Mononuclear cell (primary cell): Measurements from ENCODE around the gene ATP2A1. TPM values are rescaled to one million over a fixed set of nuclear protein-coding genes. Genes with fewer than 3 reads are reported as not detected.
A peak's percentile ranks its signal among the peaks of the same experiment; 100 is the strongest.
"Not testable (repeated sequence)": the region's sequence is repeated elsewhere in the genome, so short reads cannot be mapped to it uniquely, and the experiment has no call there.

Experiments used
- H3K27me3 ChIP-seq: 2 replicates; pipeline ENCODE4 v1.6.0; 2011; ENCODE audit warnings: low read length, control low read depth; ENCODE audit not compliant: insufficient read depth
- H3K4me1 ChIP-seq: 2 replicates; pipeline ENCODE4 v1.5.1; 2011; ENCODE audit warnings: mild to moderate bottlenecking, low read length, control low read depth; ENCODE audit not compliant: insufficient read depth
- H3K4me3 ChIP-seq: 2 replicates; pipeline ENCODE4 v1.5.1; 2011; ENCODE audit warnings: mild to moderate bottlenecking, low read length, moderate library complexity
- H3K9me3 ChIP-seq: 2 replicates; pipeline ENCODE4 v1.5.1; 2011; ENCODE audit warnings: low read depth, mild to moderate bottlenecking, control low read depth, low read length
- total RNA-seq: library from RNA; depleted of rRNA; stranded (reverse); fragments of >200 nt; gene quantifications from one replicate; pipeline ENCODE4 v1.2.3, GENCODE V29; 2012

The ATP2A1 gene
- total RNA-seq, 1 donor = 0.52 TPM

DNA sequence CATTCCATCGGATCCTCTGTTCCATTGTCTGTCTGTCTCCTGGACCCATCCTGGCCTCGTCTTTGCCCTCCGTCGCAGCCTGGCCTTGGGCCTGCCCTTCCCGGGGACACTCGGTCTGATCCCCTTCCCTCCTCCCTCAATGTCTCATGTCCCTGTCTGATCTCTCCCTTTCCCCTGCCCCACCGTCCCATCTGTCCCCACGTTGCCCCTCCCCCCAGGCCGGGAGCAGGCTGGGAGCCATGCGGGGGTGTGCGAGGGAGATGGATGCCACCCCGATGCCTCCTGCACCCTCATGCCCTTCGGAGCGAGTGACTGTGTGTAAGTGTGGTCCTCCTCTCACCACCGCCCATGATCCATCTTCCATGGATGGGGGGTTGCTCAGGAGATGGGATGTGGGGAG is 5.3 kb upstream of the ATP2A1 start:
- no peak overlapping the region for H3K4me3 ChIP-seq
- no peaks in the 10 kb centered on the region for H3K9me3 ChIP-seq
- H3K27me3 ChIP-seq = no peaks in the 10 kb centered on the region
- no peaks in the 10 kb centered on the region for H3K4me1 ChIP-seq

DNA sequence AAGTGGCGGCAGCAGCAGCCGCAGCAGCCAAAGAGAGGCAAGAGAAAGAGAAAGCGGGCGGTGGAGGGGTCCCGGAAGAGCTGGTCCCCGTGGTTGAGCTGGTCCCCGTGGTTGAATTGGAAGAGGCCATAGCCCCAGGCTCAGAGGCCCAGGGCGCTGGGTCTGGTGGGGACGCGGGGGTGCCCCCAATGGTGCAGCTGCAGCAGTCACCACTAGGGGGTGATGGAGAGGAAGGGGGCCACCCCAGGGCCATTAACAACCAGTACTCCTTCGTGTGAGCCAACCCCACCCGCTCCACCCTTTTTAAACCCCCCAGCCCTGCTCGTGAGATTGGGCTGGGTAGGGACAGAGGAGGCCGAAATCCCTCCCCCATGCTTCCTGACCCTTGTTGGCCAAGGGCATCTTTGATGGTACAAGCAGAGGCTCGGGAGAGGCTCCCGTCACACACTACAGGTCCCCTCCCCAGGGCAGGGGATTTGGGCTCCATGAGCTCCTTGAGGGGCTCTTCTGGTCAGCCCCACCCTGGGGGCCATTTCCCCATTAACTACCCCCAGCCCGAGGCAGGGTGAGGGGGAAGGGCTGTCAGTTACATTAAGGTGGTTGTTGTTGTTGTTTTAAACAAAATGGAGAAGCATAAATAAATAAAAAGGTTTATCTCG is 4.6 kb upstream of the ATP2A1 start:
- Histone ChIP-seq H3K4me1 (no peaks in the 10 kb centered on the region), H3K9me3 (no peaks in the 10 kb centered on the region), H3K4me3 (no peak overlapping the region), H3K27me3 (no peaks in the 10 kb centered on the region)

DNA sequence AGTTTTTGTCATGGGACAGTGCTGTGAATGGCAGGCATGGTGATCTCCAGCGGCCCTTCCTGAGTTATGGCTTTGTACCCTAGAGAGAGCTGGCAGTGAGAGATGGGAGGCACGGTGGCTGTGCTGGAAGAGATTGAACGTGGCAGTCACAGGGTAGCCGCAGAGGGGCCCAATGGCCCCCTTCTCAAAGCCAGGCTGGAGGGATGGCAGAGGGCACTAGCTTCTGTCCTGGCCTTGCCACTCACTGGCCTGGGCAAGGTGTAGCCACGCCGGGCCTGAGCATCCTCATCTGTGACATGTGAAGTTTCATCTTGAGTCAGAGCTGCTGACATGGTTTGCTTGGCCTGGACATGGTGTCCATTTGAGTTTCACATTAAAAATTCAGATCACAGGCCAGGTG is 3.9 kb upstream of the ATP2A1 start:
- Histone ChIP-seq H3K4me3 (no peak overlapping the region), H3K4me1 (peaks cover 4% of the 10 kb centered on the region), H3K9me3 (no peaks in the 10 kb centered on the region), H3K27me3 (no peaks in the 10 kb centered on the region)

DNA sequence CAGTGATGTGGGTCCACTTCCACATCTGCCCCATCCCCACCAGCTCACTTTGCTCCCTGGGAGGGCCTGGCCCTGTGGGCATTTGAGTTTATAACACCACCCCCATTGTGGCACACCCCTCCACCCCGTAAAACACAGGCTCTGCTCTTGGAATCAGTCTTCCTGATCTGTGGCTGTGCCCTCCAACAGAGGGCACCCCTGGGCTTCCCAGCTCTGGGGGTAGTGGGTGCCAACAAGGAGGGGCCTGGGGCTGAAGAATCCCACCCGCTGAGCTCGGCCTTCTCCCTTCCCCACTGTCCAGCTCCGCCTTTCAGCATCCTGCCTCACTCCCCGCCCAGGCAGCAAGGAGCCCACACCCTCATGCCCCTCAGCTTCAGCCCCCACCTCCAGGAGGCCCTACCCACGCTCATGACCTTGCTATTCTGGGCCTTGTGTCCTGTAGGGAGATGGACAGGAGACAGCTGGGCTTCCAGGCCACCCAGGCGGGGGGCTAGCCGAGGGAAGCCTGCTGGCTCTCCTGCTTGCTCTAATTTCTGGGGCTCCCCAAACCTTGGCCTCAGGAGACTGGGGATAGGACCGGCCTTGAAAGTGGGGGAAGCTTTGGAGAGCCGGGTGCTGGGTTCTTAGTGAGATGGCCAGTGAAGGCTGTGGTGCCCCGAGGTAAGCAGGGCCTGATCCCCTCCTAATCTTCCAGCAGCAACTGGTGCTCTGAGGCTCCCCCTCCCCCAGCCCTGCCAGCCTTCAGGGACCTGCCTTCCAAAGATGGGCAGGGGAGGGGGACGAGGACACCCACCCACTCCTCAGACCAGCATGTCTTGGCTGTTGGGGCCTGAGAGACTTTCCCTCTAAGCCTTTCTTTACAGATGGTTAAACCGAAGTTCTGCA is 2.9 kb upstream of the ATP2A1 start:
- Histone ChIP-seq H3K4me3 (no peak overlapping the region), H3K4me1 (peaks cover 10% of the 10 kb centered on the region), H3K9me3 (no peaks in the 10 kb centered on the region), H3K27me3 (no peaks in the 10 kb centered on the region)

DNA sequence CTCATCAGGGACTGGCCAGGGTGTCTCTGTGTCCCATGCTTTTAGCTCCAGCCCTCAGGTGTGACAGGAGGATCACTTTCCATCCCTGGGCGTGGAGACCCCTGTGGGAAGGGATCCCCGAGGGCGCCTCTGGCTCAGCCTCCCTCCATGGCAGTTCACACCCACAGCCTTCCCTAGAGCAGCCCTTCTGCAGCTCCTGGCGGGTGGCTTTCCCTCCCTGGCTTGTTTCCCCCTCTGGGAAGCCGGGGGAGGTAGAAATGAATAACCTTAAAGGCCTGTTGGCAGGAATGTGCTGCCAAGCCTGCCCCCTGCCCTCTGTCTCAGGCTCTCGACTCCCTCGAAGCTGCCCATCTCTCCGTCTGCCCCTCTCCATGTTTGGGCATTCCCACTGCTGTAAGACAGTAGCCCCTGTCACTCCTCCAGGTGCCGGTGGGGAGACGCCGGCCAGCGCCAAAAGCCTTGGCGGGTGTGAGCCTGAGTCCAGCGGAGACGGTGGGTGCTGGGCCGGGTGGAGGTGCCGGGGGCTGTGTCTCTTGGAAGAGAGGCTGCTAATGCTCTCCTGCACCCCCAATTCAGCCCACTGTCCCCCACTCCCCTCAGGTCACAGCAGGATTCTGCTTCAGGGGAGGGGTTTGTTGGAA is 2.1 kb upstream of the ATP2A1 start:
- Histone ChIP-seq H3K4me1 (peaks cover 13% of the 10 kb centered on the region), H3K9me3 (no peaks in the 10 kb centered on the region), H3K4me3 (no peak overlapping the region)

DNA sequence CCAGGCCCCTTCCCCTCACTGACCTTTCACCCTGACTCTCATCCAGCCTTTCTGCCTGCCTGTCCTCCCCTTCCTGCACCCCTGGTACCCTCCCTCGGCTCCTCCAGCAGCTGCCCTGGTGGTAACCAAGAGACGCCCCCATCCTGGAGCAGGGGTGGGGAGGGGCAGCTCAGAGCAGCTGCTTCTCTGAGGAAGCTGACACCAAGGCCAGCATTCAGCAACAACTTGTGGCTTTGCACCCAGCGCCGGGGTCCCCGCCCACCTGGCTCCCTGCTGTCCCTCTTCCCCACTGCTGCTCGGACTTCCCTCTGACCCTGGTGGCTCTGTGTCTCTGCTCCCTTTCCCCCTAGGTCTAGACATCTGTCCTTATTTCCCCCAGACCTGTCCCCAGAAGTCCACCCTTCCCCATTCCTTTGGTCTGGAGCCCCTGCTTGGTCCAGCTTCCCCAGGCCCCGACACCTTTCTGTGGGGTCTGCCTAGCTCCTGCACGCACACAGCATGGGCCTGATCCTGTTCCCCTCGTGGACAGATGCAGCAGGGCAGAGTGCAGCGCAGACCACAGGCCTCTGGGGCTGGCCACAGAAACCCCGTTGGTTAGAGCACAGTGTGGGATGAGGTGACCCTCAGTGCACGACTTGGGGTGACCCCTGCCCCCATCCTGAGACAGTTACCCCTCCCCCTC is 1.2 kb upstream of the ATP2A1 start:
- Histone ChIP-seq H3K9me3 (no peaks in the 10 kb centered on the region), H3K27me3 (no peaks in the 10 kb centered on the region), H3K4me1 (peaks cover 13% of the 10 kb centered on the region), H3K4me3 (no peak overlapping the region)

More for the DNA sequence above, 2.1 kb upstream of the ATP2A1 start:
- H3K27me3 ChIP-seq = no peaks in the 10 kb centered on the region

DNA sequence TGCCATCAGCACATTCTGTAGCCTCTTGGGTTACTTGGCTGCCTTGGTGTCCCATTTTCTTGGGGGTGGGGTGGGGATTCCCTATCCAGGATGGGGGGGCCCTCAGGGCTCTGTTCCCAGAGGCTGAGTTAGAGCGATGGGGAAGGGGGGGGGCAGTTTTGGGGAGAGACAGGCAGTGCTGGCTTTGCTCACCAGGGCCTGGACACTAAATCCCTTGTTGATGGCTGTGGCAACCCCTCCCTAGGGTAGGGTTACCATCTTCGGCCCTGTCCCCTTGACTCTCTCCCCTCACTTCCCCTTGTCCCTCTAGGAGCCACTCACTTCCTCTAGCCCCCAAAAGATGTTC is 660 bp upstream of the ATP2A1 start:
- no peaks in the 10 kb centered on the region for H3K9me3 ChIP-seq
- no peaks in the 10 kb centered on the region for H3K27me3 ChIP-seq
- H3K4me3 ChIP-seq = no peak overlapping the region
- peaks cover 13% of the 10 kb centered on the region for H3K4me1 ChIP-seq

DNA sequence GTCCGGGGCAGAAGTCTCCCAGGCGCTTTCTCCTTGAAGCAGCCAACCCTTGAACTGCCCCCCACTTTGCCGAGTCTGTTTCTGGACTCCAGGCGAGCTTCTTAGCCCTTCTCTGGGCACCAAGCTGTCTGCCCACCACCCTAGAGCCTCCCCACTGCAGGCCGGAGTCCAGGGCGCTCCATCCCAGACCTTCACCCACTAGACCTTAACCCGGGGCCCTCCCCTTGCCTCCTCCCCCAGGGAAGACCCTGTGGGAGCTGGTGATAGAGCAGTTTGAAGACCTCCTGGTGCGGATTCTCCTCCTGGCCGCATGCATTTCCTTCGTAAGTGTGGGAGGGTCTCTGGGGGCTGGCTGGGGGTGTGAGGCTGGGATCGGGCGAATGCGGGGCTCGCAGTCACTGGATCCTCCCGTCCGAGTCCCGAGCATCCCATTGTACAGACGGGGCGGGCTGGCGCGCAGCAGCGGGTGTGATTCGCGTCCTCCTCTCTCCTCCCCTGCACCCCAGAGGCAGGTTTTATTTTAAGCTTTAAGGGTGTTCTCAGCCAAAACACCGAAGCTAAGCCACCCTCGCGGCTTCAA is 1.1 kb downstream of the ATP2A1 start:
- Histone ChIP-seq H3K27me3 (no peaks in the 10 kb centered on the region), H3K9me3 (no peaks in the 10 kb centered on the region), H3K4me3 (peak overlapping the region; percentile 61), H3K4me1 (peaks cover 13% of the 10 kb centered on the region)

DNA sequence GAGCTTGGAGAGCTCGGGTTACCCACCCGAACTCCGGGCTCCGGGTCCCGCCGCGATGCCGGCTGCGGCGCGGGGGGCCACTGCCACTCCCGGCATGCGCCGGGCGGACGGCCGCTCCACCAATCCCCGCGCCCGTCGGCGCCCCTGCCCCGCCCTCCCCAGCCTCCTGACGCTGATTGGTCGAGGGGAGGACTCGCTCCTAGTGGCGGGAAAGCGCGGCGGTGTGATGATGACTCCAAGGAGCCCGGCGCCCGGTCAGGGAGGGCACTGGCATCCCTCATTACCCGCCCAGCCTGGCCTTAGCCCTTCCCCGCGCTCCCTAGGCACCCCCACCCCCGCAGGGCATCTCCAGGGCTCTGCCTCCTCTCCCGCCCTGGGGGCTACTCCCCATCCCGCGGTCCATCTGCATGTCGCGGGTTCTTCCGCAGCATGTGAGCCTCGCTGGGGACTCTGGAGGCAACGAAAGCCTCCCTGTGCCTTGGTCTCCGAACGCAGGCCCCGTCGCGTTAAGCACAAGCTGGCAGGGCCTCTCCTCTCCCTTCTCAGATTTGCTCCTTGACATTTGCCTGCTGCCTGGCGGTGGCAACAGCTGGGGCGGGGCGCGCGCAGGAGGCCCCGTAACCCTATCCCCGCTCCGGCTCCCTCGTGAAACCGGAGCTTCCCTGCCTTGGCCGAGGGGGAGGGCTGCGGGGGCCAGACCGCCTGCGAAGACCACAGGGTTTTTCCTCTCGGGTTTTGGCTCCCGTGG is 1.7 kb downstream of the ATP2A1 start:
- H3K27me3 ChIP-seq = no peaks in the 10 kb centered on the region
- H3K4me1 ChIP-seq = peaks cover 13% of the 10 kb centered on the region
- H3K9me3 ChIP-seq = no peaks in the 10 kb centered on the region
- peak overlapping the region; percentile 61 for H3K4me3 ChIP-seq

DNA sequence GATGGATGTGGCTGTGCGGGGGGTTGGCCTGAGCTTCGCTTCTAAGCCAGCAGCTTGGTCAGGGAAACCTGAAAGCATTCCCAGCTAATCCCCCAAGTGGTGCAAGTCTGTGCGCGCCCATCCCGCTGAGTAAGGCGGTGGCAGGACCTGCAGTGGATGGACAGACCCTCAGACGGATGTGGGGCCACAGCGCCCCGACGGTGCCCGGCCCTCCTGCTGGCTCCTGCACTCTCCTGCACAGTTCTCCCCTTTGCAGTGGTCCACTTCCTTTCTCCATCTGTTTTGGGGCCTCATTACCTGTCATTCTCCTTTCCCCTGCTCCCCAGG is 2.3 kb downstream of the ATP2A1 start:
- Histone ChIP-seq H3K9me3 (no peaks in the 10 kb centered on the region), H3K4me3 (no peak overlapping the region), H3K4me1 (peaks cover 13% of the 10 kb centered on the region), H3K27me3 (no peaks in the 10 kb centered on the region)

DNA sequence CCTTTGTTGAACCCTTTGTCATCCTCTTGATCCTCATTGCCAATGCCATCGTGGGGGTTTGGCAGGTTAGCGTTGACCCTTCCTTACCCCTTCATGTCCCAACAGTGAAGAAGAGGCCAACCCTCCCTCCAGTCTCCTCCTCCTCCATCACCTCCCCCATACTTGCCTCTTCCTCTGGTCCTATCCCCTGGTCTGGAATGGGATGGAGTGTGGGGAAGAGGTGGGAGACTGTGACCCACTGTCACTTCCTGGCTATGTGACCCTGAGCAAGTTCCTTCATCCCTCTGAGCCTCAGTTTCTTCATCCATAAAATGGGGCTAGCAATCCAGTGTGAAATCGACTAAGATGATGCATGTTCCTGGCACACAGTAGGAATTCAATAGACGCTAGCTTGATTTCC is 2.7 kb downstream of the ATP2A1 start:
- Histone ChIP-seq H3K27me3 (no peaks in the 10 kb centered on the region), H3K9me3 (no peaks in the 10 kb centered on the region), H3K4me1 (peaks cover 13% of the 10 kb centered on the region), H3K4me3 (no peak overlapping the region)

DNA sequence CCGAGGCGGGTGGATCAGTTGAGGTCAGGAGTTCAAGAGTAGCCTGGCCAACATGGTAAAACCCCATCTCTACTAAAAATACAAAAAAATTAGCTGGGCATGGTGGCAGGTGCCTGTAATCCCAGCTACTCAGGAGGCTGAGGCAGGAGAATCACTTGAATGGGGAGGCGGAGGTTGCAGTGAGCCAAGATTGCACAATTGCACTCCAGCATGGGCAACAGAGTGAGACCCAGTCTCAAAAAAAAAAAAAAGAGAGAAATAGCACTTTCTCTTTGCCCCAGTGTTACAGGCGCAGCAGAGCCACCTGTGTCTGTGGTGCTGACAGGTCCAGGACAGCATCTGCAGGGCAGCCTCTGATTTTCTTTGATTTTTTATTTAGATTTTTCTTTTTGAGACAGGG is 3.3 kb downstream of the ATP2A1 start:
- not testable (repeated sequence) for H3K27me3 ChIP-seq, H3K4me3 ChIP-seq, H3K9me3 ChIP-seq
- peaks cover 13% of the 10 kb centered on the region for H3K4me1 ChIP-seq

DNA sequence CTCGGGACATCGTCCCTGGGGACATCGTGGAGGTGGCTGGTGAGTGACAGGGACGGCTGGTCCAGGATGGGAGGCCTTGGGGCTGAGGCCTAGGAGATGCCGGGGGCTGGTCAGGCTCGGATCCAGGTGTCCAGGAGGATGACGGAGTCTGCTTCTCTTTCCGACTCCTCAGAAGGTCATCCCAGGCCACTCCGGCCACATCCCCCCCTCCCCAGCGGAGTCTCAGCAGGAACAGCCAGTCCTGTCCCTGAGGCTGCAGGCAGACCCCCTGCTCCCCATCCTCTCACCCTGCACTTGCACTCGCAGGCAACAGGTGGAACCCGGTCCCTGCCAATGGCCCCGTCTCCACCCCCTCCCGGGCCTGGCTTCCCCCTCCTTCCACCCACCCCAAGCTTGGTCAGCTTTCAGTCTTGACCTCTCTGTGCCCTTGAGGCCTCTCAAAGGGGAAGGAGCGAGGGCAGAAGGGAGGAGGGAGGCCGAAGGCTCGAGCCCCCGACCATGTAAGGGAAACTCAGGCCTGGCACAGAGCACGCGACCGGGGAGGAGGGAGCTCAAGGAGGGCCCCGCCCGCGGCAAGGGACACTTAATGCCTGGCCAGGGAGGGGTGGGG is 4.4 kb downstream of the ATP2A1 start:
- Histone ChIP-seq H3K27me3 (no peaks in the 10 kb centered on the region), H3K4me1 (peaks cover 13% of the 10 kb centered on the region), H3K9me3 (no peaks in the 10 kb centered on the region), H3K4me3 (no peak overlapping the region)
